Activated T-helper 1 cell treated with anti-CD3 and anti-CD28 coated beads, Interleukin-12 subunit alpha, Interleukin-12 subunit beta, Interleukin-2, Interleukin-4 antibody, amounts not matched to agents 30 ng/mL and 10 ng/mL and 1 ng/mL, durations not matched to agents 14 hours and 24 hours and 36 hours (primary cell): ENCODE results near the gene MICAL2. TPM values are rescaled to one million over a fixed set of nuclear protein-coding genes. Genes with fewer than 3 reads are reported as not detected.

Source experiments
- DNase-seq: peaks from one replicate; pipeline ENCODE4 v3.0.0; 2021; ENCODE audit warnings: low spot score
- H3K27ac Mint-ChIP-seq: one replicate; pipeline ENCODE4 v1.8.0; 2021; ENCODE audit warnings: mild to moderate bottlenecking, mixed read lengths
- H3K27me3 Mint-ChIP-seq: one replicate; pipeline ENCODE4 v1.8.0; 2022; ENCODE audit warnings: mild to moderate bottlenecking, moderate library complexity, mixed read lengths; ENCODE audit not compliant: insufficient read depth
- H3K36me3 Mint-ChIP-seq: one replicate; pipeline ENCODE4 v1.8.0; 2021; ENCODE audit warnings: low read depth, mixed read lengths
- H3K4me1 Mint-ChIP-seq: one replicate; pipeline ENCODE4 v1.8.0; 2021; ENCODE audit warnings: low read depth, mixed read lengths
- H3K4me3 Mint-ChIP-seq: one replicate; pipeline ENCODE4 v1.8.0; 2021; ENCODE audit warnings: mild to moderate bottlenecking, moderate library complexity, mixed read lengths
- H3K9me3 Mint-ChIP-seq: one replicate; pipeline ENCODE4 v1.8.0; 2021; ENCODE audit warnings: mixed read lengths
- intact Hi-C: fragments of 100-400 bp; cut with micrococcal nuclease; formaldehyde crosslinking; loops from one replicate; pipeline ENCODE4 v1.15.1; 2024
- total RNA-seq: library from RNA; stranded (reverse); gene quantifications from 2 replicates; pipeline ENCODE4 v1.2.3, GENCODE V29; 2022

Gene MICAL2
- total RNA-seq, 1 donor from 2014 or later, result 595 TPM

GRCh38 chr11:12253843-12254281, 143.5 kb downstream of the MICAL2 start:
- intact Hi-C loops, result no loop called here
- Mint-ChIP-seq H3K27ac (peak overlapping the region; percentile 34), H3K4me1 (no peaks in the 10 kb centered on the region), H3K4me3 (no peak overlapping the region), H3K9me3 (no peaks in the 10 kb centered on the region), H3K36me3 (peaks cover 31% of the 10 kb centered on the region), H3K27me3 (no peaks in the 10 kb centered on the region)
- no peak for DNase-seq

- Mint-ChIP-seq H3K27me3 (no peaks in the 10 kb centered on the region), H3K4me1 (no peaks in the 10 kb centered on the region), H3K36me3 (peaks cover 61% of the 10 kb centered on the region)
These were observed 148.1 kb downstream of the MICAL2 start for GRCh38 chr11:12258451-12258850.

DNA sequence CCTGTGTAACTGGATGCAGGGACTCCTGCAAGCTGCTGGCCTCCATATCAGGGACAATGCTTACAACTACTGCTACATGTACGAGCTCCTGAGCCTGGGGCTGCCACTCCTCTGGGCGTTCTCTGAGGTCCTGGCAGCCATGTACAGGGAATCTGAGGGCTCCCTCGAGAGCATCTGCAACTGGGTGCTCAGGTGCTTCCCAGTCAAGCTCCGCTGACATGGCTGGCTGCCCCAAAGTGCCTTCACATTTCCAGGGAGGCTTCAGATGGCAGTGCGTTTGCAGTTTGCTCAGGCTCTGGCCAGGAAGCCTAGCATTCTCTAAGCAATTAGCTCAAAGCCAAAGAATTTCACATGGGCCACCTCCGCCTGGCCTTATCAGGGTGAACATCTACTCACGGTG, 149.6 kb downstream of the MICAL2 start:
- Mint-ChIP-seq H3K36me3 (peaks cover 67% of the 10 kb centered on the region), H3K27ac (no peak overlapping the region), H3K9me3 (no peaks in the 10 kb centered on the region), H3K4me1 (no peaks in the 10 kb centered on the region), H3K27me3 (no peaks in the 10 kb centered on the region), H3K4me3 (no peak overlapping the region)
- intact Hi-C loops, result no loop called here
- no peak for DNase-seq

More at GRCh38 chr11:12258451-12258850, 148.1 kb downstream of the MICAL2 start:
- intact Hi-C loops, result no loop called here
- DNase-seq, result no peak
- Mint-ChIP-seq H3K27ac (no peak overlapping the region), H3K9me3 (no peaks in the 10 kb centered on the region), H3K4me3 (no peak overlapping the region)

- intact Hi-C loops, result no loop called here
- DNase-seq, result no peak
- H3K27ac Mint-ChIP-seq, result no peak overlapping the region
- no peaks in the 10 kb centered on the region for H3K4me1 Mint-ChIP-seq
- no peak overlapping the region for H3K4me3 Mint-ChIP-seq
- H3K36me3 Mint-ChIP-seq, result peaks cover 66% of the 10 kb centered on the region
- H3K9me3 Mint-ChIP-seq, result no peaks in the 10 kb centered on the region
- no peaks in the 10 kb centered on the region for H3K27me3 Mint-ChIP-seq
These were observed 150.5 kb downstream of the MICAL2 start for GRCh38 chr11:12260731-12261521.

GRCh38 chr11:12261551-12261950, 151.2 kb downstream of the MICAL2 start:
- intact Hi-C loops, result no loop called here
- Mint-ChIP-seq H3K36me3 (peaks cover 64% of the 10 kb centered on the region), H3K4me3 (no peak overlapping the region), H3K4me1 (no peaks in the 10 kb centered on the region), H3K9me3 (no peaks in the 10 kb centered on the region), H3K27me3 (no peaks in the 10 kb centered on the region), H3K27ac (no peak overlapping the region)
- DNase-seq, result no peak

- H3K27ac Mint-ChIP-seq, result no peak overlapping the region
- DNase-seq, result no peak
- intact Hi-C loops, result no loop called here
- no peak overlapping the region for H3K4me3 Mint-ChIP-seq
- no peaks in the 10 kb centered on the region for H3K4me1 Mint-ChIP-seq
- no peaks in the 10 kb centered on the region for H3K27me3 Mint-ChIP-seq
- H3K9me3 Mint-ChIP-seq, result no peaks in the 10 kb centered on the region
- peaks cover 62% of the 10 kb centered on the region for H3K36me3 Mint-ChIP-seq
These were observed 152.8 kb downstream of the MICAL2 start for GRCh38 chr11:12263141-12263693.

DNA sequence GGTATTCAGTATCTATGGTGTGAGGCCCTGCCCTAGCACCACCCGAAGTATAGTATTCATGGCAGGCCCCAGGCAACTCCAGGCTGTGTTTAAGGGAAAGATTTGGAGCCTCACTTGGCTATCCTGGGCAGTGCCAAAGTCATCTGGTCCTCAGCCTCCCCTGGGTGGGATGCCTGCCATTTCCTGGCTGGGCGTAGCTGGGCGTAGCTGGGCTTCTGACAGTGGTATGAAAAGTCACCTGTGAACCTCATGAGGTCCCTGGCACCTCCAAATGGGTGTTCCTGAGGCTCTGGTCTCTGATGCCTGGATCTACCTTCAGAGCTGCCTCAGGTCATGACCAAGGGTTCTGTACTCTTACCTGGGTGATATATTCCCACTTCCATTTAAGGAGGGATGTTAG, 154.0 kb downstream of the MICAL2 start:
- H3K36me3 Mint-ChIP-seq, result peaks cover 50% of the 10 kb centered on the region
- no peak overlapping the region for H3K27ac Mint-ChIP-seq
- no peaks in the 10 kb centered on the region for H3K4me1 Mint-ChIP-seq
- no peaks in the 10 kb centered on the region for H3K27me3 Mint-ChIP-seq
- H3K9me3 Mint-ChIP-seq, result no peaks in the 10 kb centered on the region
- DNase-seq, result no peak
- no peak overlapping the region for H3K4me3 Mint-ChIP-seq
- intact Hi-C loops, result no loop called here

DNA sequence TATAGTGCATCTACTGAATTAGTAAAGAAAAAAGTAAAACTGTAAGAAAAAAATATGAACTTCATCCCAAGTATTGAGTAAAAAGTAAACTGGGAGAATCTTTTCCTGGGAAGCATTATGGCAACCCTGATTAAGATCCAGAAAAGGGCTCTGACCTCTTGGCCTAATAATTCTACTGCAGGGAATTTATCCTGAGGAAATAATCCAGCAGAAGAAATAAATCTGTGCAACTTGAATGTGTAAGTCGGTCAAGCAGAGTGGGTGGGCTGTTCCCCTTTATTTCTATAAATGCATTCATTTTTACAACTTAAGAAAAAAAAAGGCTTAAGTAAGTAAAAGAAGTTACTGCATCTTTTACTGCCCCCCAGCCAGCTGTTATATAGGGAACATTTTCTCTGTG, 155.7 kb downstream of the MICAL2 start:
- DNase-seq, result no peak
- no peak overlapping the region for H3K27ac Mint-ChIP-seq
- H3K36me3 Mint-ChIP-seq, result peaks cover 39% of the 10 kb centered on the region
- H3K4me1 Mint-ChIP-seq, result no peaks in the 10 kb centered on the region
- H3K4me3 Mint-ChIP-seq, result no peak overlapping the region
- intact Hi-C loops, result no loop called here
- no peaks in the 10 kb centered on the region for H3K27me3 Mint-ChIP-seq
- H3K9me3 Mint-ChIP-seq, result no peaks in the 10 kb centered on the region

- Mint-ChIP-seq H3K27me3 (no peaks in the 10 kb centered on the region), H3K27ac (peak overlapping the region; percentile 28), H3K4me1 (no peaks in the 10 kb centered on the region), H3K9me3 (no peaks in the 10 kb centered on the region), H3K4me3 (no peak overlapping the region), H3K36me3 (peaks cover 32% of the 10 kb centered on the region)
- intact Hi-C loops, result no loop called here
- no peak for DNase-seq
These were observed 156.6 kb downstream of the MICAL2 start for GRCh38 chr11:12266943-12267342.

GRCh38 chr11:12267921-12268320, 157.5 kb downstream of the MICAL2 start:
- Mint-ChIP-seq H3K4me3 (no peak overlapping the region), H3K27ac (no peak overlapping the region), H3K36me3 (peaks cover 22% of the 10 kb centered on the region), H3K4me1 (no peaks in the 10 kb centered on the region), H3K9me3 (no peaks in the 10 kb centered on the region), H3K27me3 (no peaks in the 10 kb centered on the region)
- intact Hi-C loops, result no loop called here
- no peak for DNase-seq

- Mint-ChIP-seq H3K4me3 (no peak overlapping the region), H3K27ac (no peak overlapping the region), H3K36me3 (peaks cover 10% of the 10 kb centered on the region), H3K27me3 (no peaks in the 10 kb centered on the region), H3K4me1 (no peaks in the 10 kb centered on the region), H3K9me3 (no peaks in the 10 kb centered on the region)
- DNase-seq, result no peak
- intact Hi-C loops, result no loop called here
These were observed 158.7 kb downstream of the MICAL2 start for GRCh38 chr11:12269104-12269441.

DNA sequence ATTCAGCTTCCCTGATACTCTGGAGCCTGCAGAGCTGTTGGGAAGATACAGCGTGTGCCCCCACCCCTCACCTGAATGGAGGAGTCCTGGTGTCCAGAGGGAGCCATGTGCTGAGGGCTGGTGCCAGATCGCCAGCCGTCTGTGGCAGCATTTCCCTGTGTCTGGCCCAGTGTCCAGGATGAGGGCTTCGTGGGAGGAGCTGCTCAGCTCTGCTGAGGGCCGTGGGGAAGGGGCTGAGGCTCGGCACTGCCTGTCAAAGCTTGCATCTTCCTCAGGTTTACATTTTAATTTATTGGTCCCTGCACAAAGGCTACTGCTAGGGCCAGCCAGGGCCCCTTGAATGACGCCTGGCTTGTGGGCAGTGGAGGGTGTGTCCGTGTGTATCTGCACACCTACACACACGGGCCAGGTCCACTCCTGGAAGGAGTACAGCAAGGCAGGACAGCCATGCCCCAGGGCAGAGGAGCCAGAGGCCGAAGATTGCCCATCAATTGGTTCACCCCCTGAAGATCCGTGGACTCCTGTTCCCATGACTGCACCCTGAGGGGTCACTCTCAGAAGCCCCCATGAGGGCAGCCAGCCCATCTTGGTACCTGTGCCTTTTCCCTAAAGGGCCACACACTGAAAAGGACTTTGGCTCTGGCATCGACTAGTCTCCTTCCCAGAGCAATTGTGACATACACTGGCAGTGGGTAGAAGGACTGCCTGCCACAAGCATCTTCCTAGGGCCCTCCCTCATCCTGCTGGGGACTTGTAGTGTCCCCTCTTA, 159.2 kb downstream of the MICAL2 start:
- no peak overlapping the region for H3K4me3 Mint-ChIP-seq
- intact Hi-C loops, result no loop called here
- DNase-seq, result no peak
- no peaks in the 10 kb centered on the region for H3K27me3 Mint-ChIP-seq
- no peaks in the 10 kb centered on the region for H3K9me3 Mint-ChIP-seq
- H3K36me3 Mint-ChIP-seq, result peaks cover 9% of the 10 kb centered on the region
- no peak overlapping the region for H3K27ac Mint-ChIP-seq
- H3K4me1 Mint-ChIP-seq, result no peaks in the 10 kb centered on the region

GRCh38 chr11:12270215-12270797, 159.9 kb downstream of the MICAL2 start:
- peak overlapping the region; percentile 9 for H3K27ac Mint-ChIP-seq
- H3K9me3 Mint-ChIP-seq, result no peaks in the 10 kb centered on the region
- no peak for DNase-seq
- no peaks in the 10 kb centered on the region for H3K27me3 Mint-ChIP-seq
- no peaks in the 10 kb centered on the region for H3K4me1 Mint-ChIP-seq
- intact Hi-C loops, result no loop called here
- H3K36me3 Mint-ChIP-seq, result peaks cover 6% of the 10 kb centered on the region
- H3K4me3 Mint-ChIP-seq, result no peak overlapping the region
